GM12891 (cell line): Measurements from ENCODE around the gene MKLN1.

Experiments
- DNase-seq: peaks from one replicate; pipeline ENCODE4 v3.0.0; 2011; ENCODE audit warnings: low spot score; ENCODE audit not compliant: insufficient read length
- FAIRE-seq: peaks from 2 replicates; lab custom pipeline; 2011; peaks lifted over from hg19 to GRCh38; lab: Jason Lieb, UNC
- PAX5 ChIP-seq: IDR thresholded peaks from 2 replicates; pipeline ENCODE4 v1.6.1; 2011; ENCODE audit warnings: low read length, moderate library complexity, mild to moderate bottlenecking; ENCODE audit not compliant: insufficient read depth, severe bottlenecking
- POLR2A ChIP-seq: IDR thresholded peaks from 2 replicates; pipeline ENCODE4 v1.6.1; 2011; ENCODE audit warnings: low read depth, low read length, control low read depth
- POLR2AphosphoS5 ChIP-seq: IDR thresholded peaks from 2 replicates; pipeline ENCODE4 v1.6.1; 2011; ENCODE audit warnings: low read depth, low read length, control low read depth
- POU2F2 ChIP-seq: IDR thresholded peaks from 2 replicates; pipeline ENCODE4 v1.6.1; 2011; ENCODE audit warnings: low read depth, mild to moderate bottlenecking, control low read depth, low read length, moderate library complexity
- SPI1 ChIP-seq: IDR thresholded peaks from 2 replicates; pipeline ENCODE4 v1.6.1; 2011; ENCODE audit warnings: low read depth, low read length, control low read depth
- TAF1 ChIP-seq: IDR thresholded peaks from 2 replicates; pipeline ENCODE4 v1.6.1; 2011; ENCODE audit warnings: low read depth, low read length, control low read depth

Gene MKLN1

DNA sequence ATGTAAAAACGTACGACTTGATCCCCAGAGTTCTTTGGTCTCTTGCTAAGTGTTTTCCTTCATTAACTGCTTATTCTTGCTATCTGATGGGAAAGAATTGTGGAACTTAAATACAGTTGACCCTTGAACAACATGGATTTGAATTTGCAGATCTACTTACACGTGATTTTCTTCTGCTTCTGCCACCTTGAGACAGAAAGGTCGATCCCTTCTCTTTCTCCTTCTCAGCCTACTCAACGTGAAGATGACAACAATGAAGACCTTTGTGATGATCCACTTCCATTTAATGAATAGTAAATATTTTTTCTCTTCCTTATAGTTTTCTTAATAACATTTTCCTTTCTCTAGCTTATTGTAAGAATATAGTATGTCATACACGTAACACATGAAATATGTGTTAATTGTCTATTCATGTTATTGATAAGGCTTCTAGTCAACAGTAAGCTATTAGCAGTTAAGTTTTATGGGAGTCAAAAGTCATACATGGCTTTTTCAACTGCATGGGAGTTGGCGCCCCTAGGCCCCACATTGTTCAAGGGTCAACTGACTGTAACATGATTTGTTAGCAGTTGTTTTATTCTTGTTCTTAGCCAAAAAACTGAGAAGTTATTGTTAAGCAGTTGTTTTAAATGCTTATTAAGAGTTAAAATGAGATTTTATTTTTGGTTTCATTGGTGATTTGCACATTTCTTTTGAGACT is 11.2 kb downstream of the MKLN1 start:
- no peak for DNase-seq
- peak; percentile 40 for FAIRE-seq
- TF ChIP-seq POU2F2, result no peak
- no peak for TF ChIP-seq TAF1
- TF ChIP-seq POLR2AphosphoS5, result no peak
- TF ChIP-seq SPI1, result no peak
- no peak for TF ChIP-seq PAX5
- TF ChIP-seq POLR2A, result no peak

DNA sequence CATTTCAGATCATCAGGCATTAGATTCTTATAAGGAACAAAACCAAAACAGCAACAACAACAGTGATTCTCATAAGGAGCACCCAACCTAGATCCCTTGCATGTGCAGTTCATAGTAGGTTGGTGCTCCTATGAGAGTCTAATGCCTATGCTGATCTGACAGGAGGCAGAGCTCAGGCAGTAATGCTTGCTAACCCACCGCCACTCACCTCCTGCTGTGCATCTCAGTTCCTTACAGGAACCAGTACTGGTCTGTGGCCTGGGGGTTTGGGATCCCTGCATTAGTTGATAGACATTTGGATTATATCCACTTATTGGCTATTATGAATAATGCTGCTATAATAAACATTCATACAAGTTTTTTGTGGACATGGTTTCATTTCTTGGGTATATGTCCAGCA is 14.0 kb downstream of the MKLN1 start:
- peak; percentile 38 for FAIRE-seq
- TF ChIP-seq PAX5 (no peak), SPI1 (no peak)
- no peak for DNase-seq

DNA sequence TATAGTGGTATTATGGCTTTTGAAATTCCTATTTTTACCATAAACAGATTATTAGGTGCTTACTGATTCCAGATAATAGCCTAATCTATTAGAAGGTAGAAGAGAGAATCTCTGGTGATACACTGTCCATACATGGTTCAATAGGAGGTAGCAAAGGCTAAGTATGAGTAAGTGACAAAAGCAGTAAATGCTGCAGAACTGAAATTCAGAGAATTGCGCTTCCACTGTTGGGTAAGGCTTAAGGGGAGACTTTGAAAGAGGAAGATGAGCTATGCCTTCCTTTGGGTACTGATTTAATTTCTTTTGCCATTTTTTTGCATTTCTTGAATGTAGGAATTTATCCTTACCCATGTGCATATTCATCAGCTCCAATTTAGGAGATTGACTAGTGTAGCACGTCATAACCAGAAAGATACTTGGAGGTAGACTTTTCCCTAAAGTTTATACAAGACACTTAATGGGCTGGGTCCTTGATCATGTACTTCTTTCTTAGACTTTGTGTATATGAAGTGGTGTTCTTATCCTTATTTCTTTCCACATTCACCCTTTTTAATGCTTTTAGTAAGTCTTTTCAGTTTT is 15.3 kb downstream of the MKLN1 start:
- TF ChIP-seq TAF1 (no peak), SPI1 (no peak), POLR2A (no peak), PAX5 (no peak), POU2F2 (no peak), POLR2AphosphoS5 (no peak)
- DNase-seq (no peak), FAIRE-seq (no peak)

DNA sequence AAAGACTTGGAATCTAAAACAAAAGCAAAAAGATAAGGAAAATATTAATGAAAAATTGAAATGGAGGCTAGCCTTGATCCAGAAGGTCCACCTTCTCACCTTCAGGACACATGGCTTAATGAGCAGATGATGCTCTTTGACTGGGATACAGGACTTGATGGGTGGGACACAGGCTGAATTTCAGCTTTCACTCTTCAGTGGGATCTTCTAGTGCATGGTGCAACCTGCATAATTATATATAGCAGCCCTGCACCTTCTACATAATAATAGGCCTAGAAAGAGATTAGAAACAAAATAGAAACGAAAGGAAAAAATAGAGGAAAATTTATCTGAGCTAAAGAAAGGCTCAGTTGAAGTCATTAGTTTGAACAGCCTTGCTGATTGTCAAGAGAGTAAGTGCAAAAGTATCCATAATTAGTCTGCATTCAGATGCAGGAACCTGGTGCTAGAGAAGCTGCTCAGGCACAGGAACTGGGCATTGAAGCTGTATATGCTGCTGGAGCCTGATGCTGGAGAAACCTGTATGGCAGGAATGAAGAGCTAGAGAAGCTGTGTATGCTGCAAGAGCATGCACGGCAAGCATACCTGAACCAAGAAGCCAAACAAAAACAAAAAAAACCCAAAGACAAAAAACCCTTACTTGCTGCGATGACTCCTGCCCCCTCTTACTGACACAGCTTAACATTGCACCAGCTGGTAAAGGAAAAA is 19.4 kb downstream of the MKLN1 start:
- DNase-seq (no peak), FAIRE-seq (no peak)
- TF ChIP-seq POLR2A (no peak), POLR2AphosphoS5 (no peak), SPI1 (no peak), TAF1 (no peak), POU2F2 (no peak), PAX5 (no peak)

DNA sequence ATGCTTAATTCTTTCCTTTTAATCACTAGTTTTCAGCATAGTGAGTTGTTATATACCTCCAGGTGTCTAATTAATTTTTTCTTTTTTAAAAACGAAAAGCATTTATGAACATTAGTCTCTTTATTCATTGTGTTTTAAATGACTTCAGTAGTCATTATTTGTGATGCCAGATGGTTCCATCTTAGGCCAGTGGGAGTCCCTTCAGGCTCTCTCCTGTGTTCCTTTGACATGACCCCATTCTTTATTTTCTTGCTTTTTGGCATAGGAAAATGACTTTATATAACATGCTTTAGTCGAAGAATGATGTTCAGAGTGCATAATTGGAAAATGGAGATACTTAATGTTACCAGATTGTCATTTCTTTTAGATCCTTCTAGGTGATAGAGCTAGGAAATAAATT is 24.4 kb downstream of the MKLN1 start:
- no peak for TF ChIP-seq POLR2A
- TF ChIP-seq POU2F2, result no peak
- TF ChIP-seq PAX5, result no peak
- no peak for TF ChIP-seq SPI1
- no peak for TF ChIP-seq POLR2AphosphoS5
- TF ChIP-seq TAF1, result no peak
- no peak for FAIRE-seq
- DNase-seq, result no peak

DNA sequence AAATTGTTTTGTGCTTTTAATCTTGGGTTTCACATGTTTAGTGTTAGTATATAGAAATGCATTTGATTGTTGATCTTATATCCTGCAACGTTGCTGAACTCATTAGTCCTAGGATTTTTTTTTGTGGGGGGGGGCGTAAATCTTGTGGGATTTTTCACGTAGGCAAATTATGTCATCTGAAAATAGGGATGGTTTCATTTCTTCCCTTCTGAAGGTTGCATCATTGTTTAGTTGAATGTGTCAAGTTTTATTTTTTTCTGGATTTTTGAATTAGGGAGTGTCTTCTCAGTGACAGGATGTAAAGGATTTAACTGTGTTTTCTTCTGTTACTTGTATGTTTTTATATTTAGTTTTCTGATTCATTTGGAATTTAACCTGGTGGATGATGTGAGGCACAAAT is 26.7 kb downstream of the MKLN1 start:
- no peak for TF ChIP-seq PAX5
- no peak for TF ChIP-seq POU2F2
- no peak for TF ChIP-seq SPI1
- no peak for TF ChIP-seq POLR2A
- no peak for TF ChIP-seq POLR2AphosphoS5
- TF ChIP-seq TAF1, result no peak
- DNase-seq (no peak), FAIRE-seq (no peak)

DNA sequence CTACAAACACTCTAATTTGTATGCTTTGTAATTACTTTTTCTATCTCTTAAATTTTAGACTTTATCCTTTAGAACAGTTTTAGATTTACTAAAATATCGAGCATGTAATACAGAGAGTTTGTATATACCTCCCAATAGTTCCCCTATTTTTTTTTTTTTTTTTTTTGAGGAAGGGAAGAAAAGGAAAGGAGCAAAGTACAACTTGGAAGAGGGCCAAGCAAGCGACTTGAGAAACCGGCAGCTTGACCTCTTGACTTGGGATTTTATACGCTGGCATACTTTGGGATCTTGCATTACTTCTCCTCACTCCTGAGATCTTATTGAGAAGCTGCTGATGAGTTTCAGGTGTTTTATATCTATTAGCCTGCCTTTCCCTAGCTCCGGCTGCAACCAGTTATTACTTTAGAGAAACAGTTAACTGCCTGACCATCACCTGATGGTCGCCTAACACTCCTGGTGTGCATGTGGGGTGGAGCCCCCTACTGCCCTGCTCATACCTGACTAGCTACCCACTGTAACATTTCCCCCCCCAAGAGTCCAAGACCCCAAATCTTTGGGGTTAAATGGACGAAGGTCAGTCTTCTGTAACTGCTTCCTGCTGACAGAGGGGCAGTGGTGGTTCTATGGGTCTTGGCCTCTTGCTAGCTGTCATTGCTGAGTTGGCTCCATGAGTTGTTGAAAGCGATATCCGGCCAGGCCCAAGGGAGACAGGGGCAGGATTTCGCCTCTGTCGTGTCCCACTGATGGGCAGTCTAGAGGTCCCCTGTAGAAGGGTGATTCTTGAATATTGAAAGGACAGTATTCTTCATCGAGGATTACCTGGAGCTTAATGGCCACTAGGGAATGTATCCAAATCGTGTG is 28.5 kb downstream of the MKLN1 start:
- no peak for TF ChIP-seq TAF1
- TF ChIP-seq POU2F2, result no peak
- no peak for TF ChIP-seq POLR2AphosphoS5
- no peak for TF ChIP-seq SPI1
- FAIRE-seq (no peak), DNase-seq (no peak)

DNA sequence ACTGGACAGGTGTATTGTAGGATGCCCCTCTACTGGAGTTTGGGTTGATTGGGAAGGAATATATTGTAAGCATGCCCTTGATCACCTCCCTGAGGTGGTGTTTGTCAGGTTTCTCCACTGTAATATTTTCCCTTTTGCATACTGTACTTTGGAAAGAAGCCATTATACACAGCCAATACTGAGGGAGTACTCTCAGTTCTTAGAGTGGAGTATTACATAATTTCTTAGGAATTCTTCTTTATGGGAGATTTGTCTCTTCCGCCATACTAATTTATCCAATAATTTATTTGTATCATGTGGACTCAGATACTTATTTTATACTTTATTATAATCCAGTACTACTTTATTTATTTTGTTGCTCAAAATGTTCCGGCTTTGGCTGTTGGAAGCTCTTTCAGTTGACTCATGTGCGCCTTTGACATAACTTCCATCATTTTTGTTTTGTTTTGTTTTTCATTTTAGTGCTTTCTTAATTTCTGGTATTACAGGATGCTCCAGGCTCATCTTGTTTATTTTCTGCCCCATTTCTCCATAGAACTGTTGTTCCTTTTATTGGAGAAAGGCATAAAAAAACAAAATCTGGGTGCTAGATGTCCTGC is 29.7 kb downstream of the MKLN1 start:
- FAIRE-seq (no peak), DNase-seq (no peak)
- TF ChIP-seq POU2F2 (no peak), POLR2A (no peak), SPI1 (no peak), TAF1 (no peak), PAX5 (no peak), POLR2AphosphoS5 (no peak)
